H1 (cell line): ENCODE results near the gene HS3ST3B1.

Experiments used
- BACH1 ChIP-seq: IDR thresholded peaks from 2 replicates; pipeline ENCODE4 v1.6.1; 2012; ENCODE audit warnings: low read length, improper control_type of control experiment
- CEBPB ChIP-seq: IDR thresholded peaks from 2 replicates; pipeline ENCODE4 v1.6.1; 2012; ENCODE audit warnings: low read depth, low read length
- CTCF ChIP-seq, 3 experiments: IDR thresholded peaks; 1 replicate in 2 of 3; 2 replicates in 1 of 3; pipeline versions ENCODE4 v1.5.1 to v1.6.1; 2011; ENCODE audit warnings: low read length in 3 of 3, mild to moderate bottlenecking in 3 of 3, inconsistent platforms in 2 of 3, low read depth in 1 of 3, moderate library complexity in 1 of 3; ENCODE audit not compliant: insufficient read depth in 1 of 3; ENCODE audit errors: control extremely low read depth in 1 of 3
- EZH2 ChIP-seq: fragments of 200-600 bp; sonication (generic); IDR thresholded peaks from 2 replicates; pipeline ENCODE4 v1.7.1; 2012; ENCODE audit warnings: low read depth, mild to moderate bottlenecking, moderate library complexity, low read length, inconsistent platforms; ENCODE audit not compliant: severe bottlenecking
- HDAC6 ChIP-seq: IDR thresholded peaks from one replicate; pipeline ENCODE4 v1.7.1; 2012; ENCODE audit warnings: low read depth, mild to moderate bottlenecking, inconsistent platforms, low read length, moderate library complexity
- POLR2A ChIP-seq, 2 experiments: IDR thresholded peaks; 1 replicate in 1 of 2; 2 replicates in 1 of 2; pipeline ENCODE4 v1.6.1; 2011; ENCODE audit warnings: low read depth in 2 of 2, low read length in 2 of 2, mild to moderate bottlenecking in 2 of 2; ENCODE audit errors: control extremely low read depth in 1 of 2
- POLR2AphosphoS5 ChIP-seq: IDR thresholded peaks from 2 replicates; pipeline ENCODE4 v1.6.1; 2011; ENCODE audit warnings: low read depth, low read length
- RAD21 ChIP-seq, 2 experiments: IDR thresholded peaks in 1 of 2; conservative IDR thresholded peaks in 1 of 2; 2 replicates each; pipeline ENCODE4 v1.6.1; 2011; ENCODE audit warnings: low read depth in 2 of 2, low read length in 2 of 2, improper control_type of control experiment in 1 of 2, inconsistent platforms in 1 of 2, mild to moderate bottlenecking in 1 of 2, moderate library complexity in 1 of 2
- RXRA ChIP-seq: IDR thresholded peaks from 2 replicates; pipeline ENCODE4 v1.6.1; 2011; ENCODE audit warnings: low read depth, mild to moderate bottlenecking, low read length, moderate library complexity; ENCODE audit not compliant: insufficient read depth
- SP1 ChIP-seq: IDR thresholded peaks from 2 replicates; pipeline ENCODE4 v1.6.1; 2011; ENCODE audit warnings: low read depth, low read length
- SUZ12 ChIP-seq: fragments of 200-600 bp; sonication (generic); IDR thresholded peaks from 2 replicates; pipeline ENCODE4 v1.6.1; 2012; ENCODE audit warnings: mild to moderate bottlenecking, inconsistent platforms, low read length, moderate library complexity, mixed read lengths
- USF2 ChIP-seq: IDR thresholded peaks from 2 replicates; pipeline ENCODE4 v1.6.1; 2011; ENCODE audit warnings: low read length, improper control_type of control experiment
- YY1 ChIP-seq: IDR thresholded peaks from 2 replicates; pipeline ENCODE4 v1.6.1; 2011; ENCODE audit warnings: low read depth, mild to moderate bottlenecking, low read length

GRCh38 chr17:14366199-14366598 is 65.3 kb downstream of the HS3ST3B1 start:
- no peak for TF ChIP-seq CEBPB
- TF ChIP-seq SP1 = no peak
- TF ChIP-seq SUZ12 = no peak
- no peak for TF ChIP-seq CTCF (IDR thresholded peaks at IDR 0.05; ENCODE audit: control extremely low read depth in 1 of 3, insufficient read depth in 1 of 3, low read depth in 1 of 3, low read length in 3 of 3)
- TF ChIP-seq POLR2AphosphoS5 = no peak
- TF ChIP-seq EZH2 = no peak
- TF ChIP-seq RXRA = no peak
- TF ChIP-seq RAD21 (IDR thresholded peaks at IDR 0.05 in 1 of 2, conservative IDR thresholded peaks at IDR 0.05 in 1 of 2; ENCODE audit: low read depth in 2 of 2, low read length in 2 of 2) = no peak
- TF ChIP-seq HDAC6 = no peak
- TF ChIP-seq YY1 = no peak
- no peak for TF ChIP-seq POLR2A (IDR thresholded peaks at IDR 0.05; ENCODE audit: control extremely low read depth in 1 of 2, low read depth in 2 of 2, low read length in 2 of 2)
- no peak for TF ChIP-seq USF2
- no peak for TF ChIP-seq BACH1
